Small intestine (tissue), 7 donors: ENCODE measurements around the gene PWWP2B. TPM values are rescaled to one million over a fixed set of nuclear protein-coding genes. Genes with fewer than 3 reads are reported as not detected.

Experiments used
- DNase-seq, 2 donors: peaks; one replicate each; pipeline versions ENCODE4 v3.0.0 to v3.0.0-alpha.2; 2013
- FAIRE-seq: peaks from 2 replicates; lab custom pipeline; 2012; peaks lifted over from hg19 to GRCh38; lab: Jason Lieb, UNC
- H3K27ac ChIP-seq, 3 donors: one replicate each; pipeline ENCODE4 v1.5.1; 2013; ENCODE audit warnings: low read length in 2 of 3, mild to moderate bottlenecking in 2 of 3, control low read depth in 1 of 3, inconsistent platforms in 1 of 3, low read depth in 1 of 3, moderate library complexity in 1 of 3
- H3K27me3 ChIP-seq, 3 donors: one replicate each; pipeline ENCODE4 v1.6.1; 2013; ENCODE audit warnings: low read length in 3 of 3, inconsistent platforms in 1 of 3; ENCODE audit not compliant: control insufficient read depth in 3 of 3, insufficient read depth in 3 of 3
- H3K36me3 ChIP-seq, 3 donors: one replicate each; pipeline ENCODE4 v1.6.1; 2013; ENCODE audit warnings: low read length in 3 of 3, inconsistent platforms in 1 of 3, low read depth in 1 of 3, mild to moderate bottlenecking in 1 of 3, moderate library complexity in 1 of 3; ENCODE audit not compliant: control insufficient read depth in 3 of 3, insufficient read depth in 2 of 3
- H3K4me1 ChIP-seq, 3 donors: one replicate each; pipeline ENCODE4 v1.6.1; 2013; ENCODE audit warnings: low read length in 2 of 3, inconsistent platforms in 1 of 3, low read depth in 1 of 3, mild to moderate bottlenecking in 1 of 3, moderate library complexity in 1 of 3; ENCODE audit not compliant: control insufficient read depth in 3 of 3, insufficient read depth in 2 of 3
- H3K4me3 ChIP-seq, 3 donors: one replicate each; pipeline ENCODE4 v1.5.1; 2013; ENCODE audit warnings: low read length in 3 of 3, control low read depth in 1 of 3, inconsistent platforms in 1 of 3, low read depth in 1 of 3, mild to moderate bottlenecking in 1 of 3, moderate library complexity in 1 of 3
- H3K9me3 ChIP-seq, 2 donors: one replicate each; pipeline ENCODE4 v1.6.1; 2013; ENCODE audit warnings: low read depth in 1 of 2, low read length in 1 of 2; ENCODE audit not compliant: control insufficient read depth in 2 of 2, insufficient read depth in 1 of 2
- WGBS, 3 donors: extraction: QIAGEN DNeasy Blood & Tissue Kit; methylation state at CpG; one replicate each; pipeline ENCODE4 v1.1.7; 2013; 5-methylcytosine and 5-hydroxymethylcytosine counted together
- polyA plus RNA-seq, 4 donors: library from polyadenylated mRNA; stranded (reverse) in 3 of 4; unstranded in 1 of 4; fragments of 200-250 nt in 3 of 4; fragments of 120-200 nt in 1 of 4; gene quantifications; one replicate each; pipeline versions ENCODE4 v1.2.1 to v1.2.3, GENCODE V29; 2013
- donor health status: healthy with polysubstance abuse.
- donor health status: control.
- donor health status: control.
- donor health status: Bipolar disorder and iron deficiency.
- donor health status: healthy.

PWWP2B gene
- polyA plus RNA-seq, 4 donors, result 7.0 to 34.6 (median 11.9) TPM

DNA sequence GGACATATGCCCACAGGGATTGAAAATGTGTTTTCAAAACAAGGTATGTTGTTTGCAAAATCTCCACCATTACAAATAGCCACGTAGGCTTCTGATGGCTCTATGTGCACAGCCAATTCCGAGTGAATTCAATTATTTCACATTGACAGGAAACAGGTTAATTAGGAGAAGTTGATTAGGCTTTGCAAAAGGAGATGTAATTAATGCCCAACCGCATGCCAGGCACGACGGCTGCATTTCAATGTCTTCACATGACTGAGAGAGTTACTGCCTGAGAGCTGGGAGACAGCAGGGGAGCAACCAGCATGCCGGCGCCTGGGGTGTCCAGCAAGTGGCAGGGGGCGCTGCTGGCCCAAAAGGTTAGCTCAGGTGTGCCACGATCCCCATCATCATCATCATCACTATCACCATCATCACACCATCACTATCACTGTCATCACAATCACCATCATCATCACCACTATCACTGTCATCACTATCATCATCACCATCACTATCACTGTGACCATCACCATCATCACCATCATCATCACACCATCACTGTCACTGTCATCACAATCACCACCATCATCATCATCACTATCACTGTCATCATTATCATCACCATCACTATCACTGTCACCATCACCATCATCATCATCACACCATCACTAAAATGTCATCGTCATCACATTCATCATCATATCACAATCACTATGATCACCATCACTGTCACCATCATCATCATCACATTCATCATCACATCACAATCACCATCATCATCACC, 30.2 kb downstream of the PWWP2B start:
- Histone ChIP-seq H3K4me1 (peaks cover 0 to 32% (median 0%) of the 10 kb centered on the region in 3 donors), H3K9me3 (no peaks in the 10 kb centered on the region), H3K36me3 (peaks cover 0 to 19% (median 0%) of the 10 kb centered on the region in 3 donors), H3K4me3 (no peak overlapping the region), H3K27ac (no peak overlapping the region), H3K27me3 (no peaks in the 10 kb centered on the region)
- FAIRE-seq (no peak), DNase-seq (no peak)
- WGBS, 3 donors, result 83 to 88% (median 86%) methylated on average over 10 of the region's 10 CpGs

DNA sequence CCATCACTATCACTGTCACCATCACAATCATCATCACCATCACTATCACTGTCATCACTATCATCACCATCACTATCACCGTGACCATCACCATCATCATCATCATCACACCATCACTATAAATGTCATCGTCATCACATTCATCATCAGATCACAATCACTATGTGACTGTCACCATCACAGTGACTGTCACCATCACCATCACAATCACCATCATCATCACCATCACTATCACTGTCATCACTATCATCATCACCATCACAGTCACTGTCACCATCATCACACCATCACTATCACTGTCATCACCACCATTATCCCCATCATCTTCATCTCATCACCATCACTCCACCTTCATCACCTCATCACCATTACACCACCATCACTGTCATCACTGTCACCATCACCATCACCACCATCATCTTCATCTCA, 31.0 kb downstream of the PWWP2B start:
- H3K4me3 ChIP-seq, result no peak overlapping the region
- no peak overlapping the region for H3K27ac ChIP-seq
- 95 to 97% (median 97%) methylated on average over 2 of the region's 2 CpGs for WGBS, 3 donors
- H3K9me3 ChIP-seq, result no peaks in the 10 kb centered on the region
- peaks cover 0 to 19% (median 0%) of the 10 kb centered on the region in 3 donors for H3K36me3 ChIP-seq
- H3K4me1 ChIP-seq, result peaks cover 0 to 26% (median 0%) of the 10 kb centered on the region in 3 donors
- FAIRE-seq (no peak), DNase-seq (no peak)
- H3K27me3 ChIP-seq, result no peaks in the 10 kb centered on the region

DNA sequence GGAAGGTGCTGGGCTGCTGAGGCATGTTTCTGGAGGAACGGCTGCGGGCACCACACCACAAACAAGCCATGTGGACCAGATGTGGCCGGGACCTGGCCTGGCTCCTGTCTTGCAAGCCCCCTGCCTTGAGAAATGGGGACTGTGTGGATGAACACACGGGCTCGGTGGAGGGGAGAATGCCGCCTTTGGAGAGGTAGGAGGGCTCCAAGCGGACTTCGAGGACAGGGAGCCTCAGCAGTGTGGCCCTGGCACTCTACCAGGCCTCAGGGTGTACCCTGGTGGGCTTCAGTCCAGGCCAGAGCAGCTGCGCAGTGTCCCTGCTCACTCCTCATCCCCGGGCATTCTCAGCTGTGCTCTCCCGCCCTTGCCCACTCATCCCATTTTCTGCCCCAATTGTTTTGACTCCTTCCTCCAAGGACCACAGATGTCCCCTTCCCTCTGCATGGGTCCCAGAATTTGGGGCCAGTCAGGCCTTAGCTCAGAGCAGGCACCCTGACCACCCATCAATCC, 31.5 kb downstream of the PWWP2B start:
- Histone ChIP-seq H3K27me3 (no peaks in the 10 kb centered on the region), H3K9me3 (no peaks in the 10 kb centered on the region), H3K27ac (no peak overlapping the region), H3K4me3 (no peak overlapping the region), H3K36me3 (peaks cover 0 to 19% (median 0%) of the 10 kb centered on the region in 3 donors), H3K4me1 (peaks cover 0 to 21% (median 0%) of the 10 kb centered on the region in 3 donors)
- 91 to 97% (median 95%) methylated on average over 10 to 11 of the region's 11 CpGs for WGBS, 3 donors
- FAIRE-seq, result no peak
- no peak for DNase-seq

GRCh38 chr10:132429281-132430230, 32.6 kb downstream of the PWWP2B start:
- Histone ChIP-seq H3K36me3 (peaks cover 0 to 12% (median 0%) of the 10 kb centered on the region in 3 donors), H3K27ac (no peak overlapping the region), H3K9me3 (no peaks in the 10 kb centered on the region), H3K4me3 (no peak overlapping the region), H3K4me1 (peaks cover 0 to 21% (median 0%) of the 10 kb centered on the region in 3 donors), H3K27me3 (no peaks in the 10 kb centered on the region)
- 19 to 45% (median 26%) methylated on average over 17 to 18 of the region's 18 CpGs for WGBS, 3 donors
- peak in 1 of 2 donors; percentile 31 for DNase-seq
- FAIRE-seq, result no peak

DNA sequence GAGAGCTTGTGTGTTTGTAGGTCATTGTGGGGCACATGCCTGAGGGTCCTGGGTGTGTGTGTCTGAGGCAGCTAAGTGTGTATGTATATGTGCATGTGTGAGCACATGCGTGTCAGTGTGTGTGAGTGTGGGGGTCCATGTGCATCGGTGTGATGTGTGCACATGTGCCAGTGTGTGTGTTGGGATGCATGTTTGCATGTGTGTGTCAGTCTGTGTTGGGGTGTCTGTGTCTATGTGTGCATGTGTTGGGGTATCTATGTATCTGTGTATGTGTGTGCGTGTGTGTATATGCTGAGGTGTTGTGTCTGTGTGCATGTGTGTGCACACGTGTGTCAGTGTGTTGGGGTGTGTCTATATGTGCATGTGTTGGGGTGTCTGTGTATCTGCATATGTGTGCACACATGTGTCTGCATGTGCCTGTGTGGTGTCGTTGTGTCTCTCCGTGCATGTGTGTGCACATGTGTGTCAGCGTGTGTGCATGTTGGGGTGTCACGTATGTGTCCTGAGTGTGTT, 33.3 kb downstream of the PWWP2B start:
- WGBS, 3 donors, result 82 to 92% (median 86%) methylated on average over 8 of the region's 8 CpGs
- Histone ChIP-seq H3K9me3 (no peaks in the 10 kb centered on the region), H3K4me1 (peaks cover 0 to 21% (median 0%) of the 10 kb centered on the region in 3 donors), H3K27ac (no peak overlapping the region), H3K4me3 (no peak overlapping the region), H3K36me3 (peaks cover 0 to 12% (median 0%) of the 10 kb centered on the region in 3 donors), H3K27me3 (no peaks in the 10 kb centered on the region)
- no peak for DNase-seq
- FAIRE-seq, result no peak

- Histone ChIP-seq H3K27ac (no peak overlapping the region), H3K27me3 (no peaks in the 10 kb centered on the region), H3K9me3 (no peaks in the 10 kb centered on the region), H3K36me3 (peaks cover 0 to 10% (median 0%) of the 10 kb centered on the region in 3 donors), H3K4me1 (peaks cover 0 to 21% (median 0%) of the 10 kb centered on the region in 3 donors), H3K4me3 (no peak overlapping the region)
- DNase-seq (no peak), FAIRE-seq (no peak)
- WGBS, 3 donors, result 90 to 100% (median 93%) methylated on average over 8 of the region's 8 CpGs
Measured at GRCh38 chr10:132430861-132431271, 33.9 kb downstream of the PWWP2B start.

GRCh38 chr10:132431537-132432175, 34.7 kb downstream of the PWWP2B start:
- DNase-seq, result no peak
- Histone ChIP-seq H3K4me1 (peaks cover 0 to 21% (median 0%) of the 10 kb centered on the region in 3 donors), H3K27me3 (no peaks in the 10 kb centered on the region), H3K4me3 (no peak overlapping the region), H3K36me3 (peaks cover 0 to 10% (median 0%) of the 10 kb centered on the region in 3 donors), H3K27ac (no peak overlapping the region), H3K9me3 (no peaks in the 10 kb centered on the region)
- 89 to 95% (median 89%) methylated on average over 11 to 12 of the region's 12 CpGs for WGBS, 3 donors
- FAIRE-seq, result no peak
